ENCODE results near the gene GZMM. TPM values are rescaled to one million over a fixed set of nuclear protein-coding genes. Genes with fewer than 3 reads are reported as not detected.
"Not testable (repeated sequence)": the region's sequence is repeated elsewhere in the genome, so short reads cannot be mapped to it uniquely, and the experiment has no call there.

GZMM gene
- total RNA-seq, 1 donor from 2014 or later: not detected

DNA sequence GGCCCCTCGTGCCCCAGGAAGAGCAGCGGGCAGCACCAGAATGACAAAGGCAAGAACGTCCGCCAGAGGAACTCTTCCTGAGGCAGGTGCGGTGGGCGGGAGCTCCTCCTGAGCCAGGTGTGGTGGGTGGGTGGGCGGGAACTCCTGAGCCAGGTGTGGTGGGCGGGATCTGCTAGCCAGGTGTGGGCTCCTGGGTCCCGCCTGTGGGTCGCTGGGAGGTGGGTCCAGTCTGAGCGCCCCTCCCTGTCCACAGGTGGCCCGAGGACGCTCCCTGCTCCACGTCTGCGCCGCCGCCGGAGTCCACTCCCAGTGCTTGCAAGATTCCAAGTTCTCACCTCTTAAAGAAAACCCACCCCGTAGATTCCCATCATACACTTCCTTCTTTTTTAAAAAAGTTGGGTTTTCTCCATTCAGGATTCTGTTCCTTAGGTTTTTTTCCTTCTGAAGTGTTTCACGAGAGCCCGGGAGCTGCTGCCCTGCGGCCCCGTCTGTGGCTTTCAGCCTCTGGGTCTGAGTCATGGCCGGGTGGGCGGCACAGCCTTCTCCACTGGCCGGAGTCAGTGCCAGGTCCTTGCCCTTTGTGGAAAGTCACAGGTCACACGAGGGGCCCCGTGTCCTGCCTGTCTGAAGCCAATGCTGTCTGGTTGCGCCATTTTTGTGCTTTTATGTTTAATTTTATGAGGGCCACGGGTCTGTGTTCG lies 38.8 kb downstream of the GZMM start:
- no peak for DNase-seq (ENCODE audit: low read depth in 2 of 2)

DNA sequence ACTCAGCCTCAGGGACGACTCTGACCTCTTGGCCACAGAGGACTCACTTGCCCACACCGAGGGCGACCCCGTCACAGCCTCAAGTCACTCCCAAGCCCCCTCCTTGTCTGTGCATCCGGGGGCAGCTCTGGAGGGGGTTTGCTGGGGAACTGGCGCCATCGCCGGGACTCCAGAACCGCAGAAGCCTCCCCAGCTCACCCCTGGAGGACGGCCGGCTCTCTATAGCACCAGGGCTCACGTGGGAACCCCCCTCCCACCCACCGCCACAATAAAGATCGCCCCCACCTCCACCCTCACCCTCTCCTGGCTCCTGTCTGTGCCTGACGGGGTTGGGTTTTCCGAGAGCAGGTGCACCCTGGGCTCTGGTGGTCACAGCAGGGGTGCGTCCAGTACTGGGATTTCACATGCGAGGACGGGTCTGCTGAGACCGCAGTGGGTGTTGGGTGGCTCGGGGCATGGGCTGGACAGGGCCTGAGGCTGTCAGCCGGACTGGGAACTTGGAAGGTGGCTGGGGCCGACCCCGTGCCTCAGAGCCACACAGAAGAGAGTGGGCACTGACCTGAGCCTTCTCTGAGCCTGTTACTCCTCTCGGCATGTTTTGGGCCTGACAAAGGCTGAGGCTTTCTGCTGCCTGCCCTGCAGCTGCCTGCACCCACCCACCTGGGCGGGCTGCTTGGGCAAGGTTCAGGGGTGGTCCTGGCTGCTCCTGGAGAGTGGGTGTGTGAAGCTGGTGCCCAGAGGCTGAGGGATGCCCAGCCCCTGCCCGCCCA lies 39.5 kb downstream of the GZMM start:
- DNase-seq (ENCODE audit: low read depth in 2 of 2): no peak

DNA sequence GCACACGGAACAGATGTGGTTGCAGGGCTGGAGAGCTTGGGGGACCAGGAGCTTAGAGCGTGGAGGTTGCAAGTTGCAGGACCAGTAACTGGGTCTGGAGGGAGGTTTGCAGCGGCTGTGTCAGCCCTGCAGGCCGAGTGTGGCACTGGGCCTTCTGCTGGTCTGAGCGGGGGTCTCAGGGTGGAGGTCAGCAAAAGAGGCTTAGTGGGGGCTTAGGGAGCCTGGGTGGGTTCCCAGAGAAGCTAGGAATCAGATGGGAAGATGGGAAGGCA lies 40.1 kb downstream of the GZMM start:
- DNase-seq (ENCODE audit: low read depth in 2 of 2): no peak

DNA sequence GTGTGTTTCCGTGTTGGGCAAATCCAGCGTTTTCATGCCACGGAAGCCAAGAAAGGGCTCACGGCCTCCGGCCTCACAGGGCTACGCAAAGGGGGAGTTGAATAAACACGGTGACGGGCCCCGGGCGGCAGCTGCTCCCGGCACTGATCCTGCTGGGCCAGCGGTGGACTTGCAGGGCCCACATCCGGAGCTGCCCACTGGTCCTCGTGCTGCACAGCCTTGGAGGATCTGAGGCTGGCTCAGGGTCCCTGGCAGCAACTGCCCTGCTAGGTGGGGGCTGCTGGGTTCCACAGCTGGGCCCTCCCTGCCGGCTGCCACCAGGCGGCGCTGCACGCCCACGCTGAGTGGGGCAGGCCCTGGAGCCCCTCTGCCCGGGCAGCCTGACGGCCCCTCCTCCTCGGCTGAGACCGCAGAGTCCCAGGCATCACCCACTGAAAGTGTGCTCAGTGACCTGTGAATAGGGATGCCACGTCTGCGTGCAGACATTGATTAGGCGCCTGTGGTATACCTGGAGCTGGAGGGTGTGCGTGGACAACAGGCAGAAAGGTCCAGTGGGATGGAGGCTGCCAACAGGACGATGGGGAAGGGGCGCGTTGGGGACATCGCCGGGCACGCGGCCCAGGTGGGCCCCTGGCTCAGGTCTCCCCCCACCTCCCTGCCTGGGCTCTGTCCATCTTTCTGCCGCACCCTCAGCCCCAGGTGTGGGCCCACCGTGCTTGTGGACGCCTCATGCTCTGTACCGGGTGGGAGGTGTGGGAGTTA lies 40.6 kb downstream of the GZMM start:
- peak; percentile 37 to 69 for DNase-seq (ENCODE audit: low read depth in 2 of 2)

GRCh38 chr19:585146-585545 lies 41.3 kb downstream of the GZMM start:
- DNase-seq (ENCODE audit: low read depth in 2 of 2): not testable (repeated sequence)

DNA sequence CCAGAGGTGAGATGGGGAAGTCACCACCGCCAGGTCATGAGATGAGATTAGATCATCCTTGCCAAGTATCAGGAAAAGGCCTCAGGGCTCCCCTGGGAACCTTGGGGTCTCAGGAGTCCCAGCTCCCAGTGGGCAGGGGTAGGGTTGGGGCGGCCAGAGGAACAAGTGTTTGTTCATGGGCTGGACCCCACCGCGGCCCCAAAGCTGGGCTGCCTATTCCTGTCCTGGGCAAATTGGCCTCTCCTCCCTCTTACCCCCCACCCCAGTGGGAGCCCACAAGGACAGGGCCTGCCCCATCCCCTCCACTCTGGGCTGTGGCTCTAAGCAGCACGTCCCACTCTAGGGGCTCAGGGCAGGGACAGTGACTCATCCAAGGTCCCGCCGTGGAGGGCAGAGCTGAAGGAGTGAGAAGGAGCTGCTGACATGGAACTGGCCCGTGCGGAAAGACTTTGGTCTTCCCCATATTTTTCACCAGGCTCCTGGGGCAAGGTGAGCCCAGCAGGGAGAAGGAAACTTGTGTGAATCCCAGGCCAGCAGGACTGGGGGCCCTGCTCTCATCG lies 41.8 kb downstream of the GZMM start:
- no peak for DNase-seq (ENCODE audit: low read depth in 2 of 2)

- DNase-seq (ENCODE audit: low read depth in 2 of 2): peak; percentile 72 to 74
These were observed 44.4 kb downstream of the GZMM start for GRCh38 chr19:588093-588740.

DNA sequence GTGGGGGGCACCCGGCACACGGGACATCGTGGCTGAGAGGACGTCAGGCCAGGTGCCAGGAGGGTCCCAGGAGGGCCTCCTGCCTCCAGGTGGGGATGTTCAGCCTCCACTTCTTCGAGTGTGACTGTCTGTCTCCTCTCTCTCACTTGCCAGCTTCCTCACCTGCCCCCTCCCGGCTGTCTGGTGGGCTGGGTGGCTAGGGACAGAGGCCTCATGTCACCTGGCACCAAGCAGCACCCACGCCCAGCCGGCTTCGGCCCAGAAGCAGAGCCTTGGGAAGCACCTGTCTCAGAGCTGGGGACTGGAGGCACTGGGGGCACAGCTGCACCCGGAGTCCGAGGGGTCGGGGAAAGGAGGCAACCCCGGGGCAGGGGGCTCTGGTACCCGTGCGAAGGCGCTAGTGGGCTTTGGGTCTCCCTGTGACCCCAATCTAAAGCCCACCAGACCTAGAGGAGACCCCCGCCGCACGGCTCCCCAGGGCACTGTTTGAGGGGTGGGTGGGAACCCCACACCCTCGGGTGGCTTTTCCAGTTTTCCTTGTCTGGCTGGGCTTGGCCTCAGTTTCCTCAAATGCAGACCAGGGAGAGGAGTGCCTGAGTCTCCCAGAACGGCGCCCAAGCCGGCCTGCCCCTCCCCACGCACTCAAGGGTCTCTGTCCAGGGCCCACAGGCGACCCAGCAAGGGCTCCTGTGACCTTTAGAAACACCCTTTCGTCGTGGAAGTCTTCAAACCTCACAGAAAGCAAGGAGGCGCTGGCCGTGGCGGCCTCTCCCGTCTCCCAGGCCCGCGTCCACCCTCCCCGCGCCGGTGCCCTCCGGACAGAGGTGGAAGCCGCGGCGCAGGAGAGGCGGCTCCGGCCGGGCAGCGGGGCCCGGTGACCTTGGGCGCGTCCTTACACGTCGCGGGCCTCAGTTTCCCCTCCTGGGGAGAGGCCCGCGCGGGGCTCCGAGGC lies 45.2 kb downstream of the GZMM start:
- no peak for DNase-seq (ENCODE audit: low read depth in 2 of 2)

GRCh38 chr19:589693-590395 lies 46.0 kb downstream of the GZMM start, which contains the start of gene HCN2:
Gene HCN2 (plus strand): TSS chr19:589881. CDS start chr19:589946, 65 bp downstream.
- no peak for DNase-seq (ENCODE audit: low read depth in 2 of 2)

DNA sequence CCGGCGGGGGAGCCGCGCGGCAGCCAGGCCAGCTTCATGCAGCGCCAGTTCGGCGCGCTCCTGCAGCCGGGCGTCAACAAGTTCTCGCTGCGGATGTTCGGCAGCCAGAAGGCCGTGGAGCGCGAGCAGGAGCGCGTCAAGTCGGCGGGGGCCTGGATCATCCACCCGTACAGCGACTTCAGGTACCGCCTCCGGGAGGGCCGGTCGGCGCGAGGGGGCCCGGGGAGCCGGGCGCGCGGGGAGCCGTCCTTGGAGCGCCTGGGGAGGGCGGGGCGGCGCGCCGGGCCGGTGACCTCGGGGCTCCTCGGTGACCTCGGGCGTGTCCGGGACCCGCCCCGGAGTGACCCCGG lies 46.5 kb downstream of the GZMM start:
- DNase-seq (ENCODE audit: low read depth in 2 of 2): peak; percentile 36 to 53

- no peak for DNase-seq (ENCODE audit: low read depth in 2 of 2)
These were observed 46.9 kb downstream of the GZMM start for GRCh38 chr19:590750-591098.

DNA sequence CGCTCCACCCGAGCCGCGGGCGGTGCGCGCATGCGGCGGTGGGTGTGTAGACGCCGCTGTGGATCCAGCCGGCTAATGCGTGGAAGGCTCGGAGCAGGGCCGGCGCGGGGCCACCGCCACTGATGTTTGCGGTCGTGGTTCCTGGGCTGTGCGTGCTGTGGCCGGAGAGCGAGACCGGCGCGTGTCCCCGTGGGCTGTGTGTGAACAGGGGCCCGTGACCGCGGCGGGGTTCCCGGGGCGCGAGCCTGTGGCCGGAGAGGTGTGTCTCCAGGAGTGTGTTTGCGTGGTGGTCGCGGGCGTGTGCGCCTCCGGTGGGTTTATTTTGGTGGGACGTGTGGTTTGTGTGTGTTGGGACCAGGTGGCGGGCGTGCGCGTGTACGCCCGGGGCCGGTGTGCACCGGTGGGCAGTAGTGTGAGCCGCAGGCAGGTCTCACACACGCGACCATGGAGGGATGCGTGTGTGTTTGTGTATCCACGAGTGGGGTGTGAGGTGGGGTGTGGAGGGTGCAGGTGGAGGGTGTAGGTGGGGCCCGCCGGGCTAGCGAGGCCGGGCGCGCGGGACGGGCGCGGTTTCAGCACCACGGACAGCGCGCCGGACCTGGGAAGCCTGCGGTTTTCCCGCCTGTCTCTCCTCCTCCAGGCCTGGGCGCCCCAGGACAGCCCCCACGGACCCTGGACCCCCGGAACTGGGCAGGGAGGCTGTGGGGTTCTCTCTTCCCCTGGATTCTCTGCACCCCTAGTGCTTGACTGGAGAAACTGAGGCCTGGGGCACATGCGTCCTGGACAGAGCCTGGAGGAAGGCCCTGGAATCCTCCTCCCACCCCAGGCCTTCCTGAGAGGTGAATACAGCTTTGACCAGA lies 47.5 kb downstream of the GZMM start:
- DNase-seq (ENCODE audit: low read depth in 2 of 2): peak; percentile 31 to 51

GRCh38 chr19:592101-592500 lies 48.2 kb downstream of the GZMM start:
- no peak for DNase-seq (ENCODE audit: low read depth in 2 of 2)

DNA sequence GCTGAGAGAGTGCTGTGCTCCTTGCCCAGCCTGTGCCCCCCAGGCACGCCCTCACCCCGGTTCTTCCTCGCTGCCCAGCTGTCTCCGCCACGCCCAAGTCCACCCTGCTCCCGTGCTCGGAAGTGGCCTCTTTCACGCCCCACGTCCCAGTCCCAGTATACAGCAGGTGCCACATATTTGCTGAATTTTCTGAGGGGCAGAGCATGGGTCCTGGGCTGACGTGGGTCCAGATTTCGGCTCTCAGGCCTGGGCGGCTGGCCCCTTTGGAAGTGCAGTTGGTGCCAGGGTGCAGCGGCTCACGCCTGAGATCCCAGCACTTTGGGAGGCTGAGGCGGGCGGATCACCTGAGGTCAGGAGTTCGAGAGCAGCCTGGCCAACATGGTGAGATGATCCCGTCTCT lies 49.2 kb downstream of the GZMM start:
- DNase-seq (ENCODE audit: low read depth in 2 of 2): no peak

DNA sequence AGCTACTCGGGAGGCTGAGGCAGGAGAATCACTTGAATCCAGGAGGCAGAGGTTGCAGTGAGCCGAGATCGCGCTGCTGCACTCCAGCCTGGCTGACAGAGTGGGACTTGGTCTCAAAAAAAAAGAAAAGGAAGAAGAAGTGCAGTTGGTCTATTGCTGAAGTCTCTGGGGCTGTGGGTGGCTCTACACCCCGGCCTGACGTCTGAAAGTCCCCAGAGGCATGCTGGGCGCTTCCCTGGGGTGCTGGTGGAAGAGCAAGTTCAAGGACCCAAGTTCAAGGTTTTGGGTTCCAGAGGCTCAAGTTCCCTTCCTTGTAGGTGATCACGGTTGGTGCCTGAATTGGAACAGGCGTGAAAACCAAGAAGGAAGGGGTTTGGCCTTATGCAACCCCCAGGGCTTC lies 49.7 kb downstream of the GZMM start:
- no peak for DNase-seq (ENCODE audit: low read depth in 2 of 2)

- DNase-seq (ENCODE audit: low read depth in 2 of 2): no peak
These were observed 50.5 kb downstream of the GZMM start for GRCh38 chr19:594265-594870.

- DNase-seq (ENCODE audit: low read depth in 2 of 2): no peak
These were observed 51.7 kb downstream of the GZMM start for GRCh38 chr19:595326-596262.

GRCh38 chr19:596263-596655 lies 52.4 kb downstream of the GZMM start:
- no peak for DNase-seq (ENCODE audit: low read depth in 2 of 2)

Measured in lung microvascular endothelial cell (primary cell).